IMR-90 (cell line): ENCODE measurements around the gene SORD. TPM values are rescaled to one million over a fixed set of nuclear protein-coding genes. Genes with fewer than 3 reads are reported as not detected.

Experiments used
- ATAC-seq: fragments of 200-7000 bp; cut with Tn5 transposase; 2 replicates; pipeline ENCODE4 v1.9.1; 2020; ENCODE audit warnings: low read depth, mild to moderate bottlenecking, moderate library complexity
- BruUV-seq: library from RNA; stranded (reverse); fragments of 400-500 nt; replicated peaks from 2 replicates; lab custom pipeline; 2021; lab: Mats Ljungman, UMichigan
- CTCF ChIA-PET: fragments of 300-600 bp; formaldehyde crosslinking; extraction: SDS; loops from one replicate; lab custom pipeline; 2021; ENCODE audit warnings: antibody characterized with exemption; lab: Yijun Ruan, JAX
- POLR2A ChIA-PET: fragments of 300-600 bp; sonication (Branson Sonifier 250); formaldehyde crosslinking; loops from one replicate; lab custom pipeline; 2022; ENCODE audit warnings: antibody characterized with exemption; ENCODE audit not compliant: unreplicated experiment; lab: Charles Lee
- DNase-seq: peaks from one replicate; pipeline ENCODE4 v3.0.0; 2013
- H2AFZ ChIP-seq: replicated peaks from 2 replicates; pipeline ENCODE3; 2013; ENCODE audit warnings: low read length, mild to moderate bottlenecking; ENCODE audit not compliant: poor library complexity
- H2AK5ac ChIP-seq: 2 replicates; pipeline ENCODE4 v1.6.1; 2013; ENCODE audit warnings: low read depth, low read length, inconsistent platforms
- H2AK9ac ChIP-seq: replicated peaks from 2 replicates; pipeline ENCODE3; 2013; ENCODE audit warnings: mild to moderate bottlenecking, low read depth, low read length, moderate library complexity; ENCODE audit not compliant: poor library complexity
- H2BK120ac ChIP-seq: 2 replicates; pipeline ENCODE4 v1.6.1; 2013; ENCODE audit warnings: low read depth, low read length, inconsistent platforms
- H2BK15ac ChIP-seq: 3 replicates; pipeline ENCODE4 v1.6.1; 2013; ENCODE audit warnings: low read depth, low read length, inconsistent platforms
- H2BK20ac ChIP-seq: 2 replicates; pipeline ENCODE4 v1.6.1; 2013; ENCODE audit warnings: low read depth, mild to moderate bottlenecking, inconsistent platforms, low read length, moderate library complexity
- H2BK5ac ChIP-seq: 2 replicates; pipeline ENCODE4 v1.6.1; 2013; ENCODE audit warnings: mild to moderate bottlenecking, low read depth, low read length, inconsistent platforms; ENCODE audit not compliant: poor library complexity, severe bottlenecking
- H3K14ac ChIP-seq: replicated peaks from 2 replicates; pipeline ENCODE4 v1.6.1; 2013; ENCODE audit warnings: low read depth, low read length, inconsistent platforms
- H3K18ac ChIP-seq: 2 replicates; pipeline ENCODE4 v1.6.1; 2013; ENCODE audit warnings: low read depth, low read length, control low read depth
- H3K23ac ChIP-seq: 2 replicates; pipeline ENCODE4 v1.6.1; 2013; ENCODE audit warnings: low read depth, low read length, inconsistent platforms
- H3K27ac ChIP-seq: 2 replicates; pipeline ENCODE4 v1.5.1; 2013; ENCODE audit warnings: mild to moderate bottlenecking, control low read depth, low read length; ENCODE audit not compliant: insufficient read depth
- H3K27me3 ChIP-seq: 2 replicates; pipeline ENCODE4 v1.6.1; 2013; ENCODE audit warnings: low read length; ENCODE audit not compliant: control insufficient read depth, insufficient read depth
- H3K36me3 ChIP-seq: 2 replicates; pipeline ENCODE4 v1.6.1; 2013; ENCODE audit warnings: low read length, mixed read lengths; ENCODE audit not compliant: control insufficient read depth, insufficient read depth
- H3K4ac ChIP-seq: 2 replicates; pipeline ENCODE4 v1.6.1; 2013; ENCODE audit warnings: low read depth, low read length, inconsistent platforms
- H3K4me1 ChIP-seq: 2 replicates; pipeline ENCODE4 v1.6.1; 2013; ENCODE audit warnings: low read length, mixed read lengths; ENCODE audit not compliant: control insufficient read depth, insufficient read depth
- H3K4me2 ChIP-seq: 2 replicates; pipeline ENCODE4 v1.6.1; 2013; ENCODE audit warnings: low read depth, mild to moderate bottlenecking, control low read depth, low read length, moderate library complexity
- H3K4me3 ChIP-seq: 2 replicates; pipeline ENCODE4 v1.5.1; 2013; ENCODE audit warnings: low read depth, mild to moderate bottlenecking, control low read depth, low read length, moderate library complexity; ENCODE audit not compliant: insufficient read depth
- H3K56ac ChIP-seq: 2 replicates; pipeline ENCODE4 v1.6.1; 2013; ENCODE audit warnings: low read length, inconsistent platforms; ENCODE audit not compliant: insufficient read depth; ENCODE audit errors: extremely low read depth
- H3K79me1 ChIP-seq, 2 experiments: 2 replicates each; pipeline ENCODE4 v1.6.1; 2013; ENCODE audit warnings: low read length in 2 of 2, inconsistent platforms in 1 of 2, low read depth in 1 of 2
- H3K9ac ChIP-seq: 2 replicates; pipeline ENCODE4 v1.6.1; 2013; ENCODE audit warnings: low read depth, low read length, control low read depth
- H3K9me1 ChIP-seq: 2 replicates; pipeline ENCODE4 v1.6.1; 2013; ENCODE audit warnings: low read length, inconsistent platforms; ENCODE audit not compliant: insufficient read depth
- H3K9me3 ChIP-seq: 2 replicates; pipeline ENCODE4 v1.6.1; 2013; ENCODE audit warnings: low read length; ENCODE audit not compliant: control insufficient read depth, insufficient read depth
- H4K20me1 ChIP-seq: 2 replicates; pipeline ENCODE4 v1.6.1; 2013; ENCODE audit warnings: low read length, inconsistent platforms; ENCODE audit not compliant: insufficient read depth
- H4K5ac ChIP-seq: 2 replicates; pipeline ENCODE4 v1.6.1; 2013; ENCODE audit warnings: mild to moderate bottlenecking, low read depth, low read length, control low read depth
- H4K8ac ChIP-seq, 2 experiments: 2 replicates each; pipeline ENCODE4 v1.6.1; 2013; ENCODE audit warnings: low read depth in 2 of 2, low read length in 2 of 2, control low read depth in 1 of 2, inconsistent platforms in 1 of 2
- H4K91ac ChIP-seq: 2 replicates; pipeline ENCODE4 v1.6.1; 2013; ENCODE audit warnings: low read depth, low read length, inconsistent platforms; ENCODE audit not compliant: insufficient read depth
- BHLHE40 ChIP-seq: fragments of 150-350 bp; IDR thresholded peaks from 2 replicates; pipeline ENCODE4 v1.6.1; 2016; ENCODE audit warnings: mild to moderate bottlenecking, low read depth, low read length
- CEBPB ChIP-seq: IDR thresholded peaks from 2 replicates; pipeline ENCODE4 v1.6.1; 2012; ENCODE audit warnings: low read depth, low read length, improper control_type of control experiment
- CTCF ChIP-seq: conservative IDR thresholded peaks from 2 replicates; pipeline ENCODE4 v1.5.1; 2012; ENCODE audit warnings: mild to moderate bottlenecking, low read depth, low read length, improper control_type of control experiment
- FOS ChIP-seq: fragments of 150-350 bp; IDR thresholded peaks from 2 replicates; pipeline ENCODE4 v1.6.1; 2016; ENCODE audit warnings: low read depth, low read length
- NFE2L2 ChIP-seq: fragments of 150-350 bp; IDR thresholded peaks from 2 replicates; pipeline ENCODE4 v1.6.1; 2016; ENCODE audit warnings: low read depth, mild to moderate bottlenecking, low read length
- RCOR1 ChIP-seq: IDR thresholded peaks from 2 replicates; pipeline ENCODE4 v1.6.1; 2012; ENCODE audit warnings: mild to moderate bottlenecking, low read length, improper control_type of control experiment; ENCODE audit not compliant: insufficient replicate concordance
- RFX5 ChIP-seq: IDR thresholded peaks from 2 replicates; pipeline ENCODE4 v1.8.0; 2012; ENCODE audit warnings: low read depth, mild to moderate bottlenecking, low read length, moderate library complexity
- SMC3 ChIP-seq: fragments of 150-350 bp; IDR thresholded peaks from 2 replicates; pipeline ENCODE4 v1.6.1; 2016; ENCODE audit warnings: low read depth, mild to moderate bottlenecking, antibody characterized with exemption, low read length, moderate library complexity
- WGBS, 2 experiments: methylation state at CpG; one replicate each; pipeline versions ENCODE4 v1.1.5 to v1.1.7; 2013; ENCODE audit warnings: missing lambda C conversion rate in 2 of 2; ENCODE audit not compliant: insufficient read length in 1 of 2; ENCODE audit errors: extremely low coverage in 2 of 2; 5-methylcytosine and 5-hydroxymethylcytosine counted together
- dilution Hi-C: fragments of 300-500 bp; cut with HindIII; formaldehyde crosslinking; loops from one replicate; pipeline ENCODE4 v1.14.3; 2018; ENCODE audit warnings: low sequenced_read_pairs; ENCODE audit not compliant: unreplicated experiment
- in situ Hi-C: fragments of 300-500 bp; cut with MboI; formaldehyde crosslinking; loops from 3 replicates; pipeline ENCODE4 v1.14.3; 2019; ENCODE audit warnings: low sequenced_read_pairs, inconsistent platforms, mixed read lengths
- intact Hi-C: fragments of 100-400 bp; cut with micrococcal nuclease; formaldehyde crosslinking; loops from 2 replicates; pipeline ENCODE4 v1.10.0; 2022
- polyA plus RNA-seq, 3 experiments: library from polyadenylated mRNA; depleted of rRNA; stranded (reverse); fragments of >200 nt; gene quantifications; 2 replicates each; pipeline ENCODE4 v1.2.3, GENCODE V29; 2012; ENCODE audit warnings: low replicate concordance in 1 of 3
- total RNA-seq: library from RNA; depleted of rRNA; stranded (reverse); fragments of >200 nt; gene quantifications from 2 replicates; pipeline ENCODE4 v1.2.3, GENCODE V29; 2012
- TF ChIP-seq, protein P1 (sequence below): fragments of 150-350 bp; IDR thresholded peaks from 2 replicates; pipeline ENCODE4 v1.6.1; 2017; ENCODE audit warnings: mild to moderate bottlenecking, antibody characterized with exemption, low read length, low read depth

The SORD gene
- total and polyA plus RNA-seq, 2 of the 4 experiments (the other 2 are of a cell fraction) = 27.6 to 34.2 TPM

GRCh38 chr15:45101749-45102148 is 78.8 kb downstream of the SORD start:
- dilution Hi-C loops (no loop called here), in situ Hi-C loops (no loop called here), intact Hi-C loops (no loop called here)
- Histone ChIP-seq H2AK9ac (no peak overlapping the region), H2AK5ac (no peak overlapping the region), H3K79me1 (no peaks in the 10 kb centered on the region), H3K4me1 (no peaks in the 10 kb centered on the region), H4K91ac (no peak overlapping the region), H3K4me2 (no peak overlapping the region), H4K8ac (no peak overlapping the region), H4K20me1 (no peaks in the 10 kb centered on the region), H3K4ac (no peak overlapping the region), H3K4me3 (no peak overlapping the region), H3K9me3 (no peaks in the 10 kb centered on the region), H2BK5ac (no peak overlapping the region), H3K27ac (no peak overlapping the region), H3K9me1 (no peaks in the 10 kb centered on the region), H3K27me3 (peaks cover 57% of the 10 kb centered on the region), H3K9ac (no peak overlapping the region), H3K23ac (no peak overlapping the region), H3K56ac (no peak overlapping the region), H4K5ac (no peak overlapping the region), H2AFZ (no peak overlapping the region), H2BK20ac (no peak overlapping the region), H3K18ac (no peak overlapping the region), H3K36me3 (no peaks in the 10 kb centered on the region), H3K14ac (no peak overlapping the region), H2BK15ac (no peak overlapping the region), H2BK120ac (no peak overlapping the region)
- no peak for DNase-seq
- ATAC-seq = no peak
- 50% methylated on average over 5 of the region's 12 CpGs; no CpG with 5 or more reads in 1 of the 2 experiments for WGBS, 2 experiments
- TF ChIP-seq SMC3 (no peak), CEBPB (no peak), NFE2L2 (no peak), FOS (no peak), RFX5 (no peak), BHLHE40 (no peak), CTCF (no peak), RCOR1 (no peak)
- TF ChIP-seq, protein P1, sequence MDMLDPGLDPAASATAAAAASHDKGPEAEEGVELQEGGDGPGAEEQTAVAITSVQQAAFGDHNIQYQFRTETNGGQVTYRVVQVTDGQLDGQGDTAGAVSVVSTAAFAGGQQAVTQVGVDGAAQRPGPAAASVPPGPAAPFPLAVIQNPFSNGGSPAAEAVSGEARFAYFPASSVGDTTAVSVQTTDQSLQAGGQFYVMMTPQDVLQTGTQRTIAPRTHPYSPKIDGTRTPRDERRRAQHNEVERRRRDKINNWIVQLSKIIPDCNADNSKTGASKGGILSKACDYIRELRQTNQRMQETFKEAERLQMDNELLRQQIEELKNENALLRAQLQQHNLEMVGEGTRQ = no peak
- ChIA-PET POLR2A (no interaction called here), CTCF (no interaction called here)
- no TSS peak for BruUV-seq
